Astrocyte of the hippocampus (primary cell): ENCODE results near the gene TNFRSF18.
"Not testable (repeated sequence)": the region's sequence is repeated elsewhere in the genome, so short reads cannot be mapped to it uniquely, and the experiment has no call there.

Source experiments
- DNase-seq: peaks from one replicate; pipeline ENCODE4 v3.0.0; 2011; ENCODE audit warnings: low read depth, low spot score

TNFRSF18 gene

GRCh38 chr1:1179346-1179982 is 26.9 kb downstream of the TNFRSF18 start:
- no peak for DNase-seq

- no peak for DNase-seq
These were observed 27.5 kb downstream of the TNFRSF18 start for GRCh38 chr1:1178794-1179331.

GRCh38 chr1:1177452-1178206 is 28.8 kb downstream of the TNFRSF18 start:
- no peak for DNase-seq

DNA sequence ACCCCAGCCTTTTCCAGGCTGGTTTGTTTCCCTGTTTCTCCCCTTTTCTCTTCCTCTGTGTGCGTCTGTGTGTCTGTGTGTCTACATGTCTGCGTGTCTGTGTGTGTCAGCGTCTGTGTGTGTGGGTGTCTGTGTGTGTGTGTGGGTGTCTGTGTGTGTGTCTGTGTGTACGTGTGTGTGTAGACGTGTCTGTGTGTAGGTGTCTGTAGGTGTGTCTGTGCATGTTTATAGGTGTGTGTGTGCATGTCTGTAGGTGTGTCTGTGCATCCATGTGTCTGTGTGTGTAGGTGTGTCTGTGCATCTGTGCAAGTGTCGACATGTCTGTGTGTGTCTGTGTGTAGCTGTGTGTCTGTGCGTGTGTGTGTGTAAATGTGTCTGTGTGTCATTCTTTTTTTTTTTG is 29.5 kb downstream of the TNFRSF18 start:
- no peak for DNase-seq

DNA sequence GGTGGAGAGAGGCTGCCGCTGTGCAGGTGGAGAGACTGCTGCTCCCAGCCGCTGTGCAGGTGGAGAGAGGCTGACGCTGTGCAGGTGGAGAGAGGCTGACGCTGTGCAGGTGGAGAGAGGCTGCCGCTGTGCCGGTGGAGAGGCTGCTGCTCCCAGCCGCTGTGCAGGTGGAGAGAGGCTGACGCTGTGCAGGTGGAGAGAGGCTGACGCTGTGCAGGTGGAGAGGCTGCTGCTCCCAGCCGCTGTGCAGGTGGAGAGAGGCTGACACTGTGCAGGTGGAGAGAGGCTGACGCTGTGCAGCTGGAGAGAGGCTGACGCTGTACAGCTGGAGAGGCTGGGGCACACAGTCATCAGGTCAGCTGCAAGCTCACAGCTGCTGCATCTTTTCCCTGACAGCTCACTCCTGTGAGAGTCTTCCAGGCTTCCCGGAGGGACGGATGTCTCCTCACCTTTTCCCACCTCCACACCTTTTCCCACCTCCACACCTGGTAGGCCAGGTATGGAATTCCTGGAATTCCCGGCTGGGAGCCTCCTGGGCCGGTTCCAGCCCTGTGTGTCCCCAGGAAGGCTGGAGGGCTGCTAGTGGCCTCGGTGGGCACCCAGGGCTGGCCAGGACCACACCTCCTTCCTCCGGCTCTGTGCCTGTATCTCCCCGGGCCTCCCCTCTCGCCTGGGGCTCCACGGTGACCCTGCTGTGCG is 30.2 kb downstream of the TNFRSF18 start:
- DNase-seq = not testable (repeated sequence)

- no peak for DNase-seq
These were observed 30.9 kb downstream of the TNFRSF18 start for GRCh38 chr1:1175221-1176062.

- peak; percentile 22 for DNase-seq
These were observed 32.5 kb downstream of the TNFRSF18 start, which contains the start of gene TTLL10 for GRCh38 chr1:1173793-1174415. Gene TTLL10 (plus strand): TSS chr1:1173880. CDS start chr1:1179216, 5,336 bp downstream.

DNA sequence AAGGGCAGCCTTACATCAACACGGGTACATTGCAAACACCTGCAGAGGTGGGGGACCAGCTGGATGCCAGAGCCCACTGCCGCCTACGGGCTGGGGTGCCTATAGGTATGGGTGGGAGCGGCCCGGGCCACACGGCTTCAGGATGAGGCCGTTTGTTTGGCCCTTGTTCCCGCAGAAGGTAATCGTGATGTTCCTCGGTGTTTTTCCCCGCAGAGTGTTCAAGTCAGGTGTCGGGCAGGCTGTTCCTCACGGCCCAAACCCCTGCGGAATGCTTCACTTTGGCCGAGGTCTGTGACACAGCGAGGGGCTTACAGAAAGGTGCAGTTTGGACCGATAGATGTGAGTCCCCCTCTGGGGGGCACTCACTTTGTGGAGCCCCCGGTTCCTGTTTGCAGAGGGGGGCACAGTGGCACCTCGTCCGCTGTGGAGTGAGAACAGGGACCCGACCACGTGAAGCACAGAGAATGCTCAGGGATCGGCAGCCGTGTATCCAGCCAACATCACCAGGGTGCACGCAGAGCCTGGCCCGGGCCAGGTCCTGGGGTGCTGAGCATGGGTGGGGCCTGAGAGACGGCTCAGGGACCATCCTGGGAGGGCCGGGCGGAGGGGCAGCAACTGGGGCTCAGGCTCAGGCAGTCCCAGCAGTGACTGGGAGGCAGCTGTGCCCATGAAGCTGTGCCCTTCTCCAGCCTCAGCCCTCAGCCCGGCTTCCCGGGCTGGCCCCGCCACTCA is 33.2 kb downstream of the TNFRSF18 start:
- no peak for DNase-seq

- no peak for DNase-seq
These were observed 34.6 kb downstream of the TNFRSF18 start for GRCh38 chr1:1171546-1172340.

DNA sequence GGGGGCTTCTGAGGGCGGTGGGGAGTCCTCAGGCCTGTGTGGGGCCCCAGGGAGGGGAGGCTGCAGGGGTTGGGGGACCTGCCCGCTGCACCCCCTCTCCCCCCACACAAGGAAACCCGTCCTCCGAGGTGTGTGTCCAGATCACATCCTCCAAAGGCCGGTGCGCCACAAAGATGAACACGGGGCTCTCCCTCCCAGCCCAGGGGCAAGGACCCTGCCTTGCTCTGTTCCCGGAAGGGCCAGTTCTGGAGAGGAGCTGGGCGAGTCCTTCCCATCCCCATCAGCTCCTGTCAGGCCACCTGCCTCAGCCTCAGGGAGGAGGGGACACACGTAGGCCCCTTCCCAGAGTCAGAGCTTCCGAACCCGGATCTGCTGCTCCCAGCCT is 35.2 kb downstream of the TNFRSF18 start:
- DNase-seq = no peak

DNA sequence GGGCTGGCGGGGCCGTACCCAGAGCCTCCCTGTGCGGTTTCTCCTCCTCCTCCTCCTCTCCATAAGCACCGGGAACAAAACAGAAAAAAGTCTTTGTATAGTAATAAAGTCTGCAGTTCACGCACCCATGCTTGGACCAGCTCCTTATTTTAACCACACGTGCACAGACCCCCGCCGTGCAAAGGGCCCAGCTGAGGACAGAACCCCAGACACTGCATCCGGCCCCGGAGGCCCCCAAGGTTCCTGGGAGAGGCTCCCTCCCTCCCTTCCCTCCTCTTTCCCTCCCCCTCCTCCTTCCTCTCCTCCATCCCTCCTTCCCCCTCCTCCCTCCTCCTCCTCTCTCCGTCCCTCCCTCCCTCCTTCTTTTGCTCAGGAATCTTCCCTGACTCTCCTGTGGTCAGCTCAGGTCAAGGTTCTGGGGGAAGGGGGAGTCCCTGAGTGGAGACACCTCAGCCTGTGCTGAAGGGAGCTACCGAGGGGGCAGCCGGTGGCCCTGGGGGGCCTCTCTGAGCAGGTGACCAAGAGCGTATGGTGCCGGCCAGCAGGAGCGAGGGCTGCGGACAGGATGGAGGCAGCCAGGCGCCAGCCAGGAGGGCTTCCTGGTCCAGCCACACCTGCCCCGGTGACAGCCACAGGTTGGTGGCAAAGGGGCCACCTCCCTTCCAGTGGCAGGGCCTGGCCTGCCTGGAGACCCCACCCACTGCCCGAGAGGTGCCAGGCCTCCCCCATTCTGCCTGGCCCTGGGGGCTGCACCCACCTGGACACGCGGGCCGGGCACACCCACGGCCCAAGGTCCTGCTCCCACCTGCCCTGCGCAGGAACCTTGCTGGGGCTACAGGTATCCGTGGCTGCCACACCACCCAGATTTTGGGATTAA is 35.9 kb downstream of the TNFRSF18 start:
- DNase-seq = no peak

- DNase-seq = no peak
These were observed 36.8 kb downstream of the TNFRSF18 start for GRCh38 chr1:1169429-1170214.

DNA sequence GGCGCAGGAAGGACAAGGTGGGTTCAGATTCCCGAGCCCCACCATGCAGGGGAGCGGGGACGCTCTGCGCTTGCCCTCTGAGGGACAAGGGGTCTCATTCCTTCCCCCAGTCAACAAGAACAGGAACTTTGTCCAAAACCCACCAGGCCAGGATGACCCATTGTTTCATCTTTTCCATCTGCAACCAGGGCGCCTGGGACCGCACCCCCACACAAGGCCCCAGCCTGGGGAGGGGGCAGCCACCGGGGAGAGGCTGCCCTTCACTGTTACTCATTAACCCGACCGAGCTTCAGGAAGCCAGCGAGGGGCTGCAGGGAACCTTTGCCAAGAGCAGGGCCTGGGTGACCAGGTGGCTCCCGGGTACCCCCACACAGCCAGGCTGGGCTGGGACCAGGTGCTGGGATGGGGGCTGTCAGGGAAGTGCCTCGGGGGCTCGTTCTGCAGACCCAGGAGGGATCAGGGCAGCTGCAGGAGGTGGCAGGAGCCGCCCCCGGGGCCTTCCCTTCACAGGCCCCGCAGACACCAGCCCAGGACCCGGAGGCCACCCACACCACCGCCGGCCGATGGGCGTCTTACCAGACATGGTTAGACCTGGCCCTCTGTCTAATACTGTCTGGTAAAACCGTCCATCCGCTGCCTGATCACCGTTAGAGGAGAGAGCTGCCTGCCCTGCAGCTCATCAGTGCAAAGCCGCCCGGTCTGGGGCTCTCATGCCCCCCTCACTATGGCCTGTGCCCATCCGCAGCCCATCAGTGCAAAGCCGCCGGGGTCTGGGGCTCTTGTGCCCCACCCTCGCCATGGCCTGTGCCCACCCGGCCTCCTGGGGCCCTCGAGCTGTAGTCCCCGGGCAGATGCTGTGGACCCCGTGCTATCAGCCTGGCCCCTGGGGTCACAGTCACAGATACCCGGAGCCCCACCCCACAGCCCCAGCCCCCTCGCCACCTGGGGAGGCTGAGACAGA is 37.7 kb downstream of the TNFRSF18 start:
- no peak for DNase-seq

GRCh38 chr1:1167841-1168450 is 38.4 kb downstream of the TNFRSF18 start:
- no peak for DNase-seq

DNA sequence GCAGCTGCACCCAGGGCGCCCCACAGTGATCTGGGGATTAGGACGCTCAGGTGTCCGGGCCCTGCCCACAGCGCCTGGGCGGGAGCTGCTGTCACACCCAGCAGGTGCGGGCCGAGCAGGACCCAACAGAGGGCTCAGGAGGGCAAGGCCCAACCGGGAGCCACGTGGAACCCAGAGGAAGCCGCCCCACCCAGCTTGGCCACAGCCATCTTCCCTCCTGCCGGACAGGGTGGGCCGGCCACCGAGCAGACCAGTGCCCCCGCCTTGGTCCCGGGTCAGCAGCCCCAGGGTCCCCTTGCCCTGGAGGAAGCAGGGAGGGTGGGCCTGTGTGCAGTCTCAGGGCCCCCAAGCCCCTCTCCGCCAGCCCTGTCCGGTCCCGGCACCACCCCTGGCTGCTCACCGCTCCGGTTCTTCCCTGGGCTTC is 39.0 kb downstream of the TNFRSF18 start:
- no peak for DNase-seq
